ENCODE results near the gene CRYBG1. TPM values are rescaled to one million over a fixed set of nuclear protein-coding genes. Genes with fewer than 3 reads are reported as not detected.
A peak's percentile ranks its signal among the peaks of the same experiment; 100 is the strongest.

The CRYBG1 gene
- total RNA-seq, 3 donors from 2014 or later, result 26.6 to 93.0 (median 86.4) TPM

- H3K36me3 ChIP-seq (ENCODE audit: low read depth), result no peaks in the 10 kb centered on the region
- intact Hi-C loops (cut with DNase I, micrococcal nuclease), result no loop called here
- no peak for DNase-seq
- no peaks in the 10 kb centered on the region for H3K9me3 ChIP-seq
- H3K4me3 ChIP-seq, result no peak overlapping the region
- TF ChIP-seq, protein P1, sequence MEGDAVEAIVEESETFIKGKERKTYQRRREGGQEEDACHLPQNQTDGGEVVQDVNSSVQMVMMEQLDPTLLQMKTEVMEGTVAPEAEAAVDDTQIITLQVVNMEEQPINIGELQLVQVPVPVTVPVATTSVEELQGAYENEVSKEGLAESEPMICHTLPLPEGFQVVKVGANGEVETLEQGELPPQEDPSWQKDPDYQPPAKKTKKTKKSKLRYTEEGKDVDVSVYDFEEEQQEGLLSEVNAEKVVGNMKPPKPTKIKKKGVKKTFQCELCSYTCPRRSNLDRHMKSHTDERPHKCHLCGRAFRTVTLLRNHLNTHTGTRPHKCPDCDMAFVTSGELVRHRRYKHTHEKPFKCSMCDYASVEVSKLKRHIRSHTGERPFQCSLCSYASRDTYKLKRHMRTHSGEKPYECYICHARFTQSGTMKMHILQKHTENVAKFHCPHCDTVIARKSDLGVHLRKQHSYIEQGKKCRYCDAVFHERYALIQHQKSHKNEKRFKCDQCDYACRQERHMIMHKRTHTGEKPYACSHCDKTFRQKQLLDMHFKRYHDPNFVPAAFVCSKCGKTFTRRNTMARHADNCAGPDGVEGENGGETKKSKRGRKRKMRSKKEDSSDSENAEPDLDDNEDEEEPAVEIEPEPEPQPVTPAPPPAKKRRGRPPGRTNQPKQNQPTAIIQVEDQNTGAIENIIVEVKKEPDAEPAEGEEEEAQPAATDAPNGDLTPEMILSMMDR (IDR thresholded peaks at IDR 0.05), result no peak
- no peak for ATAC-seq
- H3K4me1 ChIP-seq (ENCODE audit: low read depth), result peaks cover 9% of the 10 kb centered on the region
These were observed 92.1 kb downstream of the CRYBG1 start for GRCh38 chr6:106452628-106453027.

DNA sequence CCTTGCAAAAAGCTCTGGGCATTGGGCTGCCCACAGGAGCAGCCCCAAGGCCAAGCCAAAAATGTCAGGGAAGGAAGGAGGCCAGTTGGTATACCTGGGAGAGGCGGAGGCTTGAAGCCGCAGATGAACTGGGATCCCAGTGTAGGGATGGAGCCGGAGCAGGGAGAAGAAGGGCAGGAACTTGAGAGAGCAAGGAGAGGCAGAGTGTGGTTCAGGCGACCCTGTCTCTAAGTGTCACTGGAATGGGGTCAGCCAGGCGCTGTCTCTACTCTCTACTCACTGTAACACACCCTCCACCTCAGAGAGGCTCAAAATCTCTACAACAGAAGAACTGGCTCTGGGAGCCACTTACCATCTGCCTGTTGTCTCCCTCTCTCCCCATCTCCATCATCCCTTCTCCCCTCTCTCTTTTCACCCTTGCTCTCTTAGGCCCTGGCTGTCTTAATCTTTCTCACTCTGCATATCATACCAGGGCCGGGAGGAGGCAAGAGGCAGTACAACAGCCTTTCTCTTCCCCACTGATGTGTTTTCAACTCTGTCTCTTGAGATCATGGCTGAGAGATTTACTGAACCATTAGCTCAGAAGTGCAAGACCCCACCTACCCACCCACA lies 93.3 kb downstream of the CRYBG1 start:
- Histone ChIP-seq H3K4me1 (ENCODE audit: low read depth) (peaks cover 2% of the 10 kb centered on the region), H3K9me3 (no peaks in the 10 kb centered on the region), H3K36me3 (ENCODE audit: low read depth) (no peaks in the 10 kb centered on the region), H3K4me3 (no peak overlapping the region)
- intact Hi-C loops (cut with DNase I, micrococcal nuclease), result no loop called here
- ATAC-seq, result no peak
- no peak for DNase-seq
- TF ChIP-seq, protein P1 (IDR thresholded peaks at IDR 0.05), result no peak

GRCh38 chr6:106456756-106457155 lies 96.2 kb downstream of the CRYBG1 start:
- intact Hi-C loops (cut with DNase I, micrococcal nuclease), result no loop called here
- Histone ChIP-seq H3K36me3 (ENCODE audit: low read depth) (no peaks in the 10 kb centered on the region), H3K9me3 (no peaks in the 10 kb centered on the region), H3K4me3 (no peak overlapping the region), H3K4me1 (ENCODE audit: low read depth) (peaks cover 7% of the 10 kb centered on the region)
- DNase-seq, result no peak
- TF ChIP-seq, protein P1 (IDR thresholded peaks at IDR 0.05), result no peak
- ATAC-seq, result no peak

- intact Hi-C loops (cut with DNase I, micrococcal nuclease), result no loop called here
- TF ChIP-seq, protein P1 (IDR thresholded peaks at IDR 0.05), result no peak
- Histone ChIP-seq H3K4me3 (no peak overlapping the region), H3K9me3 (no peaks in the 10 kb centered on the region), H3K36me3 (ENCODE audit: low read depth) (no peaks in the 10 kb centered on the region), H3K4me1 (ENCODE audit: low read depth) (peaks cover 7% of the 10 kb centered on the region)
- ATAC-seq (peak; percentile 93), DNase-seq (peak in 1 of 3 donors; percentile 27)
These were observed 97.8 kb downstream of the CRYBG1 start for GRCh38 chr6:106458021-106458986.

DNA sequence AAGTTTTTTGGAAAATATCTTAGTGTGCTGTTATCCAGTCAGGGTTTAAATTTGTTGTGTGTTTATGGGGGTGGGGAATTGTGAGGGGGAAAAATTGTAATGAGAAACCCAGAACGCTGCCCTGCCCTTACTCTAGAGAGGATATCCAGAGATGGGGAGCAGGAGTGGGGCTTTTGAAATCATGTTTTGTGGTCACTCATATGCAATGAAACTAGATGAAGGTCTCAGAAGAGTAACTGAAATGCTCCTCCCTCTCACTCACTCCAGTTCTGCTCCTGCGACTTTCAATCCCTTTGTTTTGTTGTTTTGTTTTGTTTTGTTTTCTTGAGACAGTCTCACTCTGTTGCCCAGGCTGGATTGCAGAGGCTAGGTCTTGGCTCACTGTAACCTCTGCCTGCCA lies 100.0 kb downstream of the CRYBG1 start:
- TF ChIP-seq, protein P1 (IDR thresholded peaks at IDR 0.05), result no peak
- peaks cover 7% of the 10 kb centered on the region for H3K4me1 ChIP-seq (ENCODE audit: low read depth)
- H3K4me3 ChIP-seq, result no peak overlapping the region
- intact Hi-C loops (cut with DNase I, micrococcal nuclease), result no loop called here
- no peak for DNase-seq
- H3K9me3 ChIP-seq, result no peaks in the 10 kb centered on the region
- H3K36me3 ChIP-seq (ENCODE audit: low read depth), result no peaks in the 10 kb centered on the region
- ATAC-seq, result no peak

All from mucosa of descending colon (tissue), 3 donors.